ENCODE results near the gene IL17RC. TPM values are rescaled to one million over a fixed set of nuclear protein-coding genes. Genes with fewer than 3 reads are reported as not detected.

IL17RC gene
- total RNA-seq, 1 experiment from 2014 or later = 17.6 TPM

- no TSS peak for BruUV-seq (replicated peaks)
- Histone ChIP-seq H3K27me3 (ENCODE audit: insufficient read depth, low read length) (no peaks in the 10 kb centered on the region), H2AFZ (ENCODE audit: low read depth, low read length, poor library complexity, severe bottlenecking) (no peak overlapping the region), H3K4me3 (replicated peaks in 1 of 2; ENCODE audit: low read depth in 1 of 2, low read length in 2 of 2) (peak overlapping the region; percentile 52 to 69), H3K79me2 (ENCODE audit: insufficient read depth, low read length) (no peaks in the 10 kb centered on the region), H3K27ac (ENCODE audit: low read depth, low read length) (peak overlapping the region; percentile 84), H3K4me2 (ENCODE audit: low read length) (peak overlapping the region; percentile 87), H3K36me3 (ENCODE audit: control insufficient read depth in 1 of 2, insufficient read depth in 2 of 2, low read length in 2 of 2) (peaks cover 0 to 4% of the 10 kb centered on the region in 2 experiments; a peak in 1 of 4 replicates), H3K4me1 (ENCODE audit: control insufficient read depth in 1 of 2, insufficient read depth in 2 of 2, low read length in 2 of 2) (peaks cover 9 to 24% of the 10 kb centered on the region in 2 experiments), H4K20me1 (ENCODE audit: insufficient read depth) (no peaks in the 10 kb centered on the region), H3K9ac (ENCODE audit: low read length) (peak overlapping the region; percentile 73), H3K9me3 (ENCODE audit: control insufficient read depth in 1 of 2, insufficient read depth in 1 of 2, low read depth in 1 of 2, low read length in 2 of 2) (no peaks in the 10 kb centered on the region), H3K9me2 (ENCODE audit: insufficient read depth) (no peaks in the 10 kb centered on the region)
- ATAC-seq (no peak), DNase-seq (ENCODE audit: low read depth, low spot score) (no peak)
- POLR2A ChIA-PET = interaction anchor here (1.4 to 3.0 kb wide), 4 partner anchors 14 to 390 kb away, joined by 4 to 27 read pairs (median 4); partner anchors contain the start of gene ARPC4
- intact Hi-C loops (cut with micrococcal nuclease) = loop anchor here (5.0 kb wide), 3 partner anchors 40 to 215 kb away; partner anchors contain the start of genes JAGN1 and RPUSD3
- RAD21 ChIA-PET (ENCODE audit: low non-redundant PET in 1 of 2, low total read pairs in 2 of 2, uncharacterized antibody in 2 of 2, unreplicated experiment in 2 of 2) = interaction anchor here in 1 of 2 experiments (0.6 kb wide), 1 partner anchor 390 kb away, joined by 3 read pairs; no protein-coding TSS in a partner anchor
- CTCF ChIA-PET = interaction anchor here (0.7 to 6.2 kb wide), 11 partner anchors 12 to 364 kb away, joined by 3 to 65 read pairs (median 5); partner anchors contain the start of genes IL17RC and RPUSD3
- TF ChIP-seq JUND (IDR thresholded peaks at IDR 0.05) (no peak), SP1 (IDR thresholded peaks at IDR 0.05; ENCODE audit: low read depth) (no peak), SIN3A (IDR thresholded peaks at IDR 0.05; ENCODE audit: low read depth) (no peak), YY1 (IDR thresholded peaks at IDR 0.05; ENCODE audit: extremely low read depth, insufficient replicate concordance, low read depth, low read length) (no peak), FOSL1 (IDR thresholded peaks at IDR 0.05; ENCODE audit: low read depth) (no peak), SRF (IDR thresholded peaks at IDR 0.05; ENCODE audit: low read depth) (no peak), ZFX (IDR thresholded peaks at IDR 0.05) (no peak), EGR1 (IDR thresholded peaks at IDR 0.05; ENCODE audit: low read depth) (no peak)
These were observed 15.6 kb downstream of the IL17RC start for GRCh38 chr3:9932535-9932842.

GRCh38 chr3:9932843-9933560 lies 16.1 kb downstream of the IL17RC start:
- peak overlapping the region; percentile 87 for H3K4me2 ChIP-seq (ENCODE audit: low read length)
- no peaks in the 10 kb centered on the region for H3K27me3 ChIP-seq (ENCODE audit: insufficient read depth, low read length)
- H3K79me2 ChIP-seq (ENCODE audit: insufficient read depth, low read length) = no peaks in the 10 kb centered on the region
- H3K9me3 ChIP-seq (ENCODE audit: control insufficient read depth in 1 of 2, insufficient read depth in 1 of 2, low read depth in 1 of 2, low read length in 2 of 2) = no peaks in the 10 kb centered on the region
- ATAC-seq (peak; percentile 74), DNase-seq (ENCODE audit: low read depth, low spot score) (peak; percentile 43)
- ChIA-PET CTCF (interaction anchor here (0.7 to 6.2 kb wide), 14 partner anchors 12 to 630 kb away, joined by 3 to 65 read pairs (median 4); partner anchors contain the start of genes IL17RC and RPUSD3), RAD21 (ENCODE audit: low non-redundant PET in 1 of 2, low total read pairs in 2 of 2, uncharacterized antibody in 2 of 2, unreplicated experiment in 2 of 2) (interaction anchor here (0.6 to 0.8 kb wide), 3 partner anchors 13 to 389 kb away, joined by 3 to 6 read pairs (median 4); partner anchors contain the start of gene IL17RE (in 1 of the 2)), POLR2A (interaction anchor here (1.0 to 3.0 kb wide), 6 partner anchors 10 to 390 kb away, joined by 3 to 27 read pairs (median 4); partner anchors contain the start of gene ARPC4)
- H3K27ac ChIP-seq (ENCODE audit: low read depth, low read length) = peak overlapping the region; percentile 84
- peaks cover 0 to 4% of the 10 kb centered on the region in 2 experiments; a peak in 1 of 4 replicates for H3K36me3 ChIP-seq (ENCODE audit: control insufficient read depth in 1 of 2, insufficient read depth in 2 of 2, low read length in 2 of 2)
- H3K9me2 ChIP-seq (ENCODE audit: insufficient read depth) = no peaks in the 10 kb centered on the region
- H3K4me3 ChIP-seq (replicated peaks in 1 of 2; ENCODE audit: low read depth in 1 of 2, low read length in 2 of 2) = peak overlapping the region; percentile 52 to 69
- intact Hi-C loops (cut with micrococcal nuclease) = loop anchor here (5.0 kb wide), 3 partner anchors 41 to 216 kb away; partner anchors contain the start of genes JAGN1 and RPUSD3
- H3K4me1 ChIP-seq (ENCODE audit: control insufficient read depth in 1 of 2, insufficient read depth in 2 of 2, low read length in 2 of 2) = peaks cover 9 to 24% of the 10 kb centered on the region in 2 experiments
- H3K9ac ChIP-seq (ENCODE audit: low read length) = peak overlapping the region; percentile 73
- BruUV-seq (replicated peaks) = TSS peak; percentile 83
- H4K20me1 ChIP-seq (ENCODE audit: insufficient read depth) = no peaks in the 10 kb centered on the region
- H2AFZ ChIP-seq (ENCODE audit: low read depth, low read length, poor library complexity, severe bottlenecking) = no peak overlapping the region
- peak; percentile 64 to 76 (median 71) for TF ChIP-seq CTCF (IDR thresholded peaks at IDR 0.05 in 2 of 3, conservative IDR thresholded peaks at IDR 0.05 in 1 of 3; ENCODE audit: borderline replicate concordance in 1 of 3, insufficient read depth in 1 of 3, low read depth in 2 of 3, low read length in 2 of 3)
- TF ChIP-seq POLR2AphosphoS5 (IDR thresholded peaks at IDR 0.05; ENCODE audit: low read depth, low read length) = peak; percentile 35; the same call in 1 of the 2 replicates
- TF ChIP-seq YY1 (IDR thresholded peaks at IDR 0.05; ENCODE audit: extremely low read depth, insufficient replicate concordance, low read depth, low read length) = peak; percentile 40
- TF ChIP-seq REST (IDR thresholded peaks at IDR 0.05; ENCODE audit: low read depth) = no peak
- no peak for TF ChIP-seq POLR2A (IDR thresholded peaks at IDR 0.05; ENCODE audit: borderline replicate concordance, extremely low read depth, insufficient read depth, insufficient read length)
- TF ChIP-seq RAD21 (IDR thresholded peaks at IDR 0.05; ENCODE audit: low read depth) = peak; percentile 59
- no peak for TF ChIP-seq SP1 (IDR thresholded peaks at IDR 0.05; ENCODE audit: low read depth)
